8988T (cell line): ENCODE data around the gene ARPC5.

Experiments
- DNase-seq: peaks from one replicate; pipeline ENCODE4 v3.0.0; 2011

Gene ARPC5

DNA sequence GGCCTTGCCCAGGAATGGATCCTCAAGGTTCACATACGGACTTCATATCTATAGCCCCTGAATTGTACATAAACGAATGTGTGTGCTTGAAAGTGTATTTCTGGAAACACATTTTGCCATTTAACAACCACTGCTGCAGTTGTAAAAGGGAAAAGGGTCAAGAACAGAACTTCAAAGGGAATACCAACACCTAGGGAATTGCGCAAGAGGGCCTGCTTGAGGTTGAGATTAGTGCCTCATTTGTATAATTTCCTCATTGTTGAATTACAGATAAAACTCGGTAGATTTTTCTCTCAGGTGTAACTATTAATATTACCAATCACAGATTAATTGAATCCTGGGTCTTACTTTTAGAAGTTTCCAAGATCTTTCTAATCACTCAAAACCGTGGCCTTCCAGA is 51.4 kb downstream of the ARPC5 start:
- DNase-seq = no peak

DNA sequence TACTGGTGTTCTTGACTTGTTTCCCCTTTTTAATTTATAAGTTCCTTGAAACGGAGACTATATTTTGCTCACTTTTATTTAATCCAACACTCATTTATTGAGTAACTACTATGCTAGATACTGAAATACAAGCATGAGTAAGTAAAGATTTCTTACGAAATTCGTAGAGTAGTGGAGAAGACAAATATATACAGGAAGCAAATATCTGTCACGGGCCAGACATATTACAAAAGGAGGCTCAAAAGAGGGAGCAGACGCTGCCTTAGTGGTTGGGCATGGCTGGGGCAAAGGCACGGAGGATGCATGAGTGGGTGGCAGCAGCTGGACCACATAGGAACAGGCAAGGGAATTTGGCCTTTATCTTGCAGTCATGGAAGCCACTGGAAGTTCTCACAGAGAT is 52.1 kb downstream of the ARPC5 start:
- no peak for DNase-seq

DNA sequence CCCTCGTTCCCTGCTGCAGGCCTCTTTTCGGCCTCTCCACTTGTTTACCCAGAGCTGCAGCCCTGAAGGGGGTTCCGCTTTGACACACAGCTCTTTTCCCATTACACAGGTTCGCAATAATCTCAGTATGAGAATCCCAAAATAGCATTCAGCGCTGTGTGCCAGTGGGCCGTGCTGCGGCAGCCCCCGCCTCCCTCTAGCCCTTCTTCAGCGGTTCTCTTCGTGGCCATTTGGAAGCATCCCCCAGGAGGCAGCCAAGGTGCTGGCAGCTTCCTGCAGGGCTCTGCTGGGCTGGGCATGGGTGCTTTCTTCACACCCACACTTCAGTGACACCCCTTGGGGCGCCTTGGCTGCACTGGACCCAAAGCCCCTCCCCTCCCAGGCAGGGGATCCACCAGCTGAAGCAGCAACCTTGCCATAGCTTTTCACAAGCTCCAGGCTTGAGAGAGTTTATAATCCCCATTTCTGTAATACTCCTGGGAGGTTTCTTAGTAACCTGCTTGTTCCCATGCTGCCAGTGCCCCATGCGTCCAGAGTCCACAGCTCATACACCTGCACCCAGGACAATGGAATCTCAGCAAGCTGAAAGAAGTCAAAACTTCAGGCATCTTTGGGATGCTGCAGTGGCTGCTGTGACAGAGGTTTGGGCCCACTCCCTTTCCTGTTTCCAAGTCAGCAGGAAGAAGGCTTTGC is 53.4 kb downstream of the ARPC5 start:
- no peak for DNase-seq

DNA sequence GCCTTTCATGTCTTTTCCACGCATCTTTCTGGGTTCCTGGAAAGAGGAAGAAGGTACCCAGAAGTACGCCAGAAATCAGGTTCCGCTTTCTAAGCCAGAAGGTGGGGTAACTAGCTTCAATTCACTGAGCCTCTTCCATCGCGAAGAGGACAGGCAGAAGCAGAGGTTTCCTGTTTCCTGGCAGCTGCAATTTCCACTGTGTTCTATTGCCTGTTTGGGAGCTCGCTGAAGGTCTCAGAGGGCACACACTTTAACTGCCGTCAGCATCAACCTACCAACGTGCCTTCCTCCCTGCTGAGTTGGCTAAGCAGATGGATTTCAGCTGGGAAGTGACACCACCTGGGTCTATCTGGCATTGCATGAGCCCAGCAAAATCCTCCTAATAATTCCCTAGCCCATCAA is 55.3 kb downstream of the ARPC5 start:
- peak; percentile 75 for DNase-seq

DNA sequence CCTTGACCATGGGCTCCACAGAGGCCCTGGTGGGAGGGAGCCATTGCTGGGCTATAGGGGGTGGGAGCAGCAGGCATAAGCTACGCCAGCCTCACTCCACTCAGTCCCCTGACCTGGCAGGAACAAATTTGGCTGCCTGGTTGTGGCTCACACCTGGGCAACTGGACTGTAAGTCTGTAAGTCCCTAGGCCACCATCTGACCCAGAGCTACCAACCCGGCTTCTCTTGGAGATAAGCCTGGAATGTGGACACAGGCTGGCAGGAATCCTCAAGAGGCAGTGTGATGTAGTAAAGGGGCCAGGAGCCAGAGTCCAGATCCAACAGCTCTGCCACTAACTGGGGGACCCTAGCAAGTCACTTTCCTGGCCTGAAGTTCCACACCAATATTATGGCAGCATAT is 56.7 kb downstream of the ARPC5 start:
- DNase-seq = no peak

DNA sequence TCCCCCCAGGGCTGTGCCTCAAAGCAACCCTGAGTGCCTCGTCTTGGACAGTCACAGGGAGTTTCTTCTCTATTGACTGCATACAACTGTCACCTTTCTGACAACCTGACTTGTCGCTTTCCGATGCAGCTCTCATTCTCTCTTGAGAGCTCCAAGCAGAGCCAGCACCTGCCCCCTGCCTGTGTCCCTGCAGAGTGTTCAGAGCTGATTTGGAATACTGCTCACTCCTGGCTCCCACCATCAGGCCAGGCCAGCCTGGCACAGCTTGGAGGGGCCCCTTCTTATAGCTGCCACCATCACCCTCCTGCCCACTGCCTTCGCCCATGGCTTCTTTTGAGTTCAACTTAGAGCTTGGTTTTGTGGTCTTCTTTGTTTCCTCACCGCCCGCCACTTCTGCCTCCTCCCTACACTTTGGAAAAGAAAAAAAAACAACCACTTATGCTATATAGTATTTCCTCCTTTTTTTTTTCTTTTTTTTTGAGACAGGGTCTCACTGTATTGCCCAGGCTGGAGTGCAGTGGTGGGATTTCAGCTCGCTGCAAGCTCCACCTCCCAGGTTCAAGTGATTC is 57.6 kb downstream of the ARPC5 start:
- no peak for DNase-seq

DNA sequence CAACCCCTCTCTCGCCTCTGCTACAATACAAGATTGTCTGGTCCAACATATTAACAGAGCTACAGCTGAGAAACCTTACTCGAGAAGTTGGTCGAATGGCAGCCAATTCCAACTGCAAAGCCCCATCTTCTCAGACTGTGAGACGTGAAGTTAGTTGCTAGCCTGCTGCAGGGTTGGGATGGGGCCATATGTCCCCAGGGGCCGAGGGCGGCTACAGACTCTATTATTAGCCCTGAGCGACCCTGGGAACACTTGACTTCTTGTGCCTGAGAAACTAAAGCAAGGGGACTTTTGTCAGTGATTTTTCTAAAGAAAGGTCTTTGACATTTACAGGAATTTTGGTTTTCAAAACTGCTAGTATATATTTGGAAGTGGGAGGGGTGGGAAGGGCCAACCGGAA is 59.0 kb downstream of the ARPC5 start:
- DNase-seq = no peak

DNA sequence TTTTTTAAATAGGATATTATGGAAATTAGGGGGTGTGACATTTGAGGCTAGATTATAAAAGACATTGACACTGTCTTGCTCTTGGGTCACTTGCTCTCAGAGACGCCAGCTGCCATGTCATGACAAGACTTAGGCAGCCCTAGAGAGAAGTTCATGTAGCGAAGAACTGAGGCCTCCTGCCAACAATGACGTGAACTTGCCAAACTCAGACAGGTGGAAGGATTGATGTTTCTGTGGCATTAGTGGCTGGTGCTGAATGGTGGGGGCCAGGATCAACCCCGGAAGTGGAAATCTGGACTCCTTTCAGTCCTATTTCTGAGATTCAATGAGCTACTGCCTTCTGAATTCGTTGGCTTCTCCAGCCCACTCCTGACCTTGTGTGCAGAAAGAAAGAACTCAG is 60.0 kb downstream of the ARPC5 start:
- no peak for DNase-seq

DNA sequence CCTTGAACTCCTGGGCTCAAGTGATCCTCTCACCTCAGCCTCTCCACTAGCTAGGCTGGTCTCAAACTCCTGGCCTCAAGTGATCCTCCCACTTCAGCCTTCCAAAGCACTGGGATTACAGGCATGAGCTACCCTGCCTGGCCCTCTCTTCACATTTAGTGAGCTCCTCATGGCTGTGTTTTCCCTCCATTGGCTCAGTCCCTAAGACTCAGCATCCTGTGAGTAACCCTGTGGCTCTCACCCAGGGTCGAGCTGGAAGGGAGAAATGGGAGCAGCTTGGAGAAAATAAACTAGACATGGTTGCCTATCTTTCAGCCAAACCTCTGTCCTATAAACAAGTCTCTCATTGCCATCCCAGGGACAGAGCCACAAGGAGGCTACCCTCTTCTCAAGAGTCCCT is 62.9 kb downstream of the ARPC5 start:
- no peak for DNase-seq

DNA sequence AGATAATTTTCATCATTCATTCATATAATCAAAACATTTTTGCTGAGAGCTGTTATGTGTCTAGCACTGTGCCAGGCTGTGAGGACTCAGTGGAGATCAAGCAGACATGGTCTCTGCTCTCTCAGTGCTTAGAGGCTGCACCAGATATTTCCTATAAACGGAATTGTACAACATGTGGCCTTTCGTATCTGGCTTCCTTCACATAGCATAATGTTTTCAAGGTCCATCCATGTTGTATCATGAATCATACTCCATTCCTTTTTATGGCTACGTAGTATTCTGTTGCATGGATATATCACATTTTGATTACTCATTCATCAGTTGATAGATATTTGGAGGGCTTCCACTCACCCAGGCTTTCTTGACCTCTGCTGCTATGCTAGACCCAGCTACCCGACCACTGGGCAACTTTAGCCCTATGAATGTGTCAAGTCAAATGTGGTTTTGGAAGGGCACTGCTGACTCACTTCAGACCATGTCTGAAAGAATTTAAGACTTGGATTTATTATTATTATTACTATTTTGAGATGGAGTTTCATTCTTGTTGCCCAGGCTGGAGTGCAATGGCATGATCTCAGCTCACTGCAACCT is 63.8 kb downstream of the ARPC5 start:
- no peak for DNase-seq
